GM21825 (cell line): ENCODE results near the gene CCL5.
"Not testable (repeated sequence)": the region's sequence is repeated elsewhere in the genome, so short reads cannot be mapped to it uniquely, and the experiment has no call there.

ENCODE experiments used
- ATAC-seq: cut with Tn5 transposase; IDR thresholded peaks from one replicate; pipeline ENCODE4 v1.9.1; 2021; ENCODE audit warnings: mild to moderate bottlenecking, moderate library complexity; ENCODE audit not compliant: unreplicated experiment

Gene CCL5

DNA sequence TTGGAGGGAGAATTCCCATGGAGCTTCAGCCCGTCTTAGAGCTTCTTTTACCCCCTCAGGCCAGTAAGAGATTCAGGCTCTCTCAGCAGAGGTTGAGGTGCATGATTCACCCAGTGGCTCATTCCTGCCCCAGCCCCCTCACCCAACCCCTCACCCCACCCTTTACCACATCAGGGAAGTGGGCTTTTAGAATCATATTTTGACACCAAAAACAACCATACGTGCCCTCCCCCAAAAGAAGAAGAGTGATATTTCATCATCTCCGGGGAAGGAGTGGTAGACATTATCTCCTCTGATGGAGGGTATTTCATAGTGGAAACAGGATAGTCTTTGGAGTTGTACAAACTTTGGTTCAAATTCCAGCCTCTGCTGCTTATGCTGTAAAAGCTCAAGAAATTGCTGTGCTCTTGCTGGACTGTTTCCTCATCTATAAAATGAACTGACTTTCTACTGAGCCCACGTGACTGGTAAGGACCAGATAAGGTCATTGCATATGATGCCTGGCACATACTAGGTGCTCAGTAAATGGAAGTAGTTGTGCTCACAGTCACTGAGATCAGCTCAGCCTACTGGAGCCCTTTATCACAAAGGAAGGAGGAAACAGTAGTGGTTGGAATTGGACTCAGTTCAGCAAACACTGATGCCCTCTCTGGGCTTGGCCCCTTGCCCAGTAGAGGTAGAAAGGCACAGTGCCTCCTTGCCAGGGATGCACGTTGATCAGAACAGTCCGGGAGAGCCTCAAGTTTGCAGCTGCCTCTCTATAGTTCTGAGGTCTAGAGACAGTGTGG is 18.3 kb upstream of the CCL5 start:
- no peak for ATAC-seq

DNA sequence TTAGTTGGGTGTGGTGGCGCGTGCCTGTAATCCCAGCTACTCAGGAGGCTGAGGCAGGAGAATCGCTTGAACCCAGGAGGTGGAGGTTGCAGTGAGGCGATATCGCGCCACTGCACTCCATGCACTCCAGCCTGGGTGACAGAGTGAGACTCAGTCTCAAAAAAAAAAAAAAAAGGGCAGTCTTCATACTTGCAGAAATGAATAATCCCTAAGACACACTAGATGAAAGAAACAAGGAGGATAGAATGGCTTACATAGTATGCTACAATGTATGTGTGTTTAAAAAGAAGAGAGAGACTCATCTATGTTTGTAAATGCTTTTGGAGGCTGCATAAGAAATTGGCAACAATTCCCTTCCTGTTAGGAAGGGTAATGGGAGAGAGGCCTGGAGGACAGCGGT is 17.6 kb upstream of the CCL5 start:
- ATAC-seq = not testable (repeated sequence)

DNA sequence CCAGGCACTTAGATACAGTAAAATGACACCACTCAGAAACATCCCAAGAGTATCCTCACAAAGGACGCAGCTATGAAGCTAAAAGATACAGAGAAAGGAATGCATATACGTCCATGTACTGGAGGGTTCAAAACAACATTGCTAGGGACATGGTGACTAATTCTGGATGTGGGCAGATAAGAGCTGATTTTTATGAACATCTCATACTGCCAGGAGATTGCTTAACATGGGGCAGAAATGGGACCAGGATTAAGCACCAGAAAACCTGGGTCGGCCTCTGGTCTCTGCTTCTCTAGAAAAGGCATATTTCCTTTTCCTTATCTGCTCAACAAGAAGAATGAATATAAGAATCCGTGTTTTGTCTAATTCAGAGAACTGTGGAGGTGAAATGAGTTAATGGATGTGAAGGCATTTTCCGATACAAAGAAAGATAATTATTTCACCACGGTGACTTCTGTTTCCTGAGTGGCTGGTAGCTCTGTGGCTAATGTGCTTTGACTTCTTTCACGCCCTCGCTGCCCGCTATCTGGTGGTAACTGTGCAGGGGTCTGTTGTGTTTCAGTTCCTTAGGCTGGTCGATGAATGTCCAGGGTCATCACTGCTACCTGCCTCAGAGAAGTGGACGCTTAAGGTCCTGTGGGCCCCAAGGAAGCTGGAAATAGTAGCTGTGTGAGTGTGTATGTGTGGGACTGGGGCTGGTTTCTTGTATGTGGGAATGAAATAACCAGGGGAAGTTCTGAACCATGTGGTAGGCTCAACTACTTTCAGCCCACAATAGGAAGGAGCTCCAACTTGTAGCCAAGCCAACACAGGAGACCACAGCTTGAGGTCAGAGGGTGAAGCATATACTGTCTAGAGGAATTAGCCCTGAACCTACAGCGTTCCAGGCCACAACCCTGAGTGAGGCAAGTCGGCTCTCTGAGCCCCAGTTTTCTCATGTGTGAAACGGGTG is 15.8 kb upstream of the CCL5 start:
- no peak for ATAC-seq

GRCh38 chr17:35894206-35894605 is 14.0 kb upstream of the CCL5 start:
- no peak for ATAC-seq

DNA sequence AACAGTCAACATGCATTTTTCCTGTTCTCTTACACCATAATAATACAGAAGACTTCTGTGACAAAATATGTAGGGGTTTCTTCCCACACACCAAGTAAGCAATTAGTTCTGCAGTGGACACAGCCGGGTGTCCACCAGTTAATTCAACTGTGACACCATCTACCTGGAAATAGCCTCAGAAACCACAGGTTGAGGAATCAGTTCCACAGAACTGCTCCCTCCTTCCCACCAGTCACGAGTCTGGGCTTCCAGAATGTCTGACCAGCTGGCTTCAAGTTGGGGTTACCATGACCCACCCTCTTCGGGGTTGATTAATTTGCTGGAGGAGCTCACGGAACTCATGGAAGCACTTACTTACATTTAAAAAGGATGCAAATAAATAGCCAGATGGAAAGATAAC is 13.6 kb upstream of the CCL5 start:
- no peak for ATAC-seq

- no peak for ATAC-seq
Observed at GRCh38 chr17:35892091-35893035, 12.2 kb upstream of the CCL5 start.

DNA sequence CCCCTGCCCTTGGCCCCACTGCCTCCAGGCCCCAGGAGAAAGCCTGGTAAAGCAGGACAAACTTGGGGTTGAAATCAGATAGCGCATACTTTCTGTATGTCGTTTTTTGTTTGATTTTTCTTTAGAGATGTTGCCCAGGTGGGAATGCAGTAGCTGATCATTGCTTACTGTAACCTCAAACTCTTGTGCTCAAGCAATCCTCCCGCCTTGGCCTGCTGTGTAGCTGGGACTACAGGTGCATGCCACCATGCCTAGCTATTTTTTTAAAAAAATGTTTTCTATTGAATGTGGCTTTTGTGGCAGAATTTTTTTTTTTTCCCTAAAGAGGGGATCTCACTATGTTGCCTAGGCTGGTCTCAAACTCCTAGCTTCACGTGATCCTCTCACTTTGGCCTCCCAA is 11.1 kb upstream of the CCL5 start:
- ATAC-seq = no peak

GRCh38 chr17:35890774-35891155 is 10.6 kb upstream of the CCL5 start:
- no peak for ATAC-seq

- ATAC-seq = no peak
Observed at GRCh38 chr17:35889818-35890773, 9.9 kb upstream of the CCL5 start.

- ATAC-seq = no peak
Observed at GRCh38 chr17:35889241-35889640, 9.1 kb upstream of the CCL5 start.

DNA sequence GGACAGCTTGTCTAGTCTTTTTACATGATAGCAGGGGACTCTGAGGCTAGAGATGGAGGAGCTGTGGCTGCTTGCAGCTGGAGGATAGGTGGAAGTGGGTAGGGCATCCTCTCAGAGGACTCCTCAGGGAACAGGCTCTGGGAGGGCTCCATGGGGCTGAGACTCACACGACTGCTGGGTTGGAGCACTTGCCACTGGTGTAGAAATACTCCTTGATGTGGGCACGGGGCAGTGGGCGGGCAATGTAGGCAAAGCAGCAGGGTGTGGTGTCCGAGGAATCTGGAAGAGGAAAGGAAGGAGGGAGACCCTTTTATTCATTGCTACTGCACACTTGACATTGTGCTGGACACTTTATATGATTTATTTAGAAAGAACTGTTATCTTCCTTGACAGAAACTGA is 1.8 kb downstream of the CCL5 start:
- ATAC-seq = no peak

GRCh38 chr17:35877345-35878029 is 2.7 kb downstream of the CCL5 start:
- no peak for ATAC-seq

GRCh38 chr17:35876534-35876933 is 3.6 kb downstream of the CCL5 start:
- no peak for ATAC-seq

- no peak for ATAC-seq
Observed at GRCh38 chr17:35875800-35876139, 4.4 kb downstream of the CCL5 start.

DNA sequence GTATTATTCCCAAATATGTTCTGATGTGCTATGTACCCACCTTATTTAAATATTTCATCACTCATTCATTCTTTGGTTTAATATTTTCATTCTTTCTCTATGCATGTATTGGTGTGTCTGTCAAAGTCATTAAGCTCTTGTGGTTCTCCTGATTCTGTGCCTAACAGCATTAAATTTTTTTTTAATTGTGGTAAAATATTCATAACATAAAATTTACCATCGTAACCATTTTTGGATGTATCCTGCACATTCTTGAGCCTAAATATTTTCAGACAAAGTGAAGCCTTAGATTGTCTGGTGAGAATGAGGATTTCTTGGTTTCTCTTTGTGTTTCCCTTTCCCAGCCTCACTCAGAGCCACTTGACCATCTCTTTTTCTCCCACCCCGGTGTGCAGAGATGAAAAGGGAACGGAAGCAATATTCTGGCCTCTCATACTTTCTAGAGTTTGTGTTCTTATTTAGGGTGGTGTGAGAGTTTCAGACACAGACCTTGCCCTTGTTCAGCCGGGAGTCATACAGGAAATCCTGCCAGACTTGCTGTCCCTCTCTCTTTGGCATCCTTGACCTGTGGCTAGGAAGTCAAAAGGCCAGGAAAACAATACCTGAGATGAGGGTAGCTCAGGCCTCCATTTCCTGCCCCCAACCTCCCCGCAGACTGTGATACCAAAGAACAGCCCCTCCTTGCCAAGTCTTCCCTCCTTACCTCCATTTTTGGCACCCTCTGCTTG is 4.9 kb downstream of the CCL5 start:
- ATAC-seq = no peak

DNA sequence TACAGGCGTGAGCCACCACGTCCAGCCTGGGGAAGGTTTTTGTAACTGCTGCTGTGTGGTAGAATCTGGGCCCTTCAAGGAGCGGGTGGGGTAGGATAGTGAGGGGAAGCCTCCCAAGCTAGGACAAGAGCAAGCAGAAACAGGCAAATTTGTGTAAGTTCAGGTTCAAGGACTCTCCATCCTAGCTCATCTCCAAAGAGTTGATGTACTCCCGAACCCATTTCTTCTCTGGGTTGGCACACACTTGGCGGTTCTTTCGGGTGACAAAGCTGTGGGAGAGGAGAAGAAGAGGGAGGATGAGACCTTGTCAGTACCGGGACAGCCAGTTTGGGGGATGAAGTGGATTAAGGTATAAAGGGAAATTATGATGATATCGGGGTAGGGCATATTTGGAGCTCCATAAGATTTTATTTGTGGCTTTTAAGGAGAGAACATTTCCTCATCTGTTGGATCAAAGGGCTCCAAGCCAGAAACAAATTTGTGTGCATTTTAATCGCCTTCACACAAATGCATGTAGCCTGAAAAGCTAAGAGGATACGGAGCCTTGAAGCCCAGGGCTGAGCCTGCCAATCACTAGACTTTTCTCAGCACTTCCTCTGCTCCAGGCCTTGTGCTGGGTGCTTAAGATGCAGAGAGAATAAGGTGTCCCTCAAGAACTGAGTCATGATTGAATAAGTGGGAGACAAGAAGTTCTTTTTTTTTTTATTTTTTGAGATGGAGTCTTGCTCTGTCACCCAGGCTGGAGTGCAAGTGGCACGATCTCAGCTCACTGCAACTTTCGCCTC is 7.8 kb downstream of the CCL5 start:
- ATAC-seq = no peak

- no peak for ATAC-seq
Observed at GRCh38 chr17:35870906-35871819, 9.0 kb downstream of the CCL5 start.
